ENCODE results near the gene CSAG1. TPM values are rescaled to one million over a fixed set of nuclear protein-coding genes. Genes with fewer than 3 reads are reported as not detected.
"Not testable (repeated sequence)": the region's sequence is repeated elsewhere in the genome, so short reads cannot be mapped to it uniquely, and the experiment has no call there.

CSAG1 gene
- total and polyA plus RNA-seq, 4 donors: not detected

- not testable (repeated sequence) for H3K27ac ChIP-seq (ENCODE audit: low read depth in 1 of 2, low read length in 1 of 2); H3K27me3 ChIP-seq (ENCODE audit: control insufficient read depth in 3 of 3, insufficient read depth in 3 of 3, low read length in 2 of 3); H3K4me3 ChIP-seq; H3K36me3 ChIP-seq (ENCODE audit: control insufficient read depth in 4 of 4, insufficient read depth in 4 of 4, low read length in 4 of 4); H3K9ac ChIP-seq (ENCODE audit: insufficient read depth in 1 of 2, low read length in 2 of 2); H3K9me3 ChIP-seq (ENCODE audit: control insufficient read depth in 4 of 4, insufficient read depth in 3 of 4, low read length in 3 of 4); ATAC-seq (ENCODE audit: insufficient read depth, low FRiP score); H3K4me1 ChIP-seq (ENCODE audit: control insufficient read depth in 5 of 5, insufficient read depth in 5 of 5, low read length in 5 of 5); DNase-seq
- WGBS, 2 donors: no CpG with 5 or more reads among the region's 35 CpGs
Measured at GRCh38 chrX:152753686-152754650, 20.4 kb upstream of the CSAG1 start, which contains the start of gene MAGEA2. MAGEA2 (minus strand) TSS chrX:152753842; CDS start chrX:152751363, 2,479 bp downstream.

DNA sequence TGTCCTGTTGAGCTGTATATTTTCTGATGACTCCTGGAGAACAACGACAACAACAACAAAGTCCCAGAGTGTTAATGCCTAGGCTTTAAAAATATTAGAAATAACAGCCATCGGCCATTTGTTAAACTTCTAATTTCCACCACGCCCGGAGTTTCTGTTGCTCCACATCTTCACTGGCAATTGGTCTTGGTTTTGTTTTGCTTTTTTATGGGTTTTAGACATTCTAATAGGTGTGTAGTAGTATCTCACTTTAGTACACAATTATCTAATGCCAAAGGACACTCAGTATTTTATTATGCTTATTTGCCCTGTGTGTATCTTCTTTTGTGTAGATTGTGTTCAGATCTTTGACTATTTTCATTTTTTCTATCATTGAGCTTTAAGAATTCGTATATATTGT lies 5.0 kb upstream of the CSAG1 start:
- no peaks in the 10 kb centered on the region for H3K36me3 ChIP-seq (ENCODE audit: control insufficient read depth in 4 of 4, insufficient read depth in 4 of 4, low read length in 4 of 4)
- H3K4me1 ChIP-seq (ENCODE audit: control insufficient read depth in 5 of 5, insufficient read depth in 5 of 5, low read length in 5 of 5): no peaks in the 10 kb centered on the region
- DNase-seq (no peak), ATAC-seq (ENCODE audit: insufficient read depth, low FRiP score) (no peak)
- 83 to 98% methylated on average over 5 of the region's 5 CpGs for WGBS, 2 donors
- H3K27ac ChIP-seq (ENCODE audit: low read depth in 1 of 2, low read length in 1 of 2): no peak overlapping the region
- H3K27me3 ChIP-seq (ENCODE audit: control insufficient read depth in 3 of 3, insufficient read depth in 3 of 3, low read length in 2 of 3): no peaks in the 10 kb centered on the region
- H3K9ac ChIP-seq (ENCODE audit: insufficient read depth in 1 of 2, low read length in 2 of 2): no peak overlapping the region
- TF ChIP-seq CTCF (IDR thresholded peaks at IDR 0.05; ENCODE audit: control extremely low read depth, extremely low read depth): no peak
- H3K9me3 ChIP-seq (ENCODE audit: control insufficient read depth in 4 of 4, insufficient read depth in 3 of 4, low read length in 3 of 4): peaks cover 0 to 2% (median 0%) of the 10 kb centered on the region in 4 donors
- H3K4me3 ChIP-seq: no peak overlapping the region

DNA sequence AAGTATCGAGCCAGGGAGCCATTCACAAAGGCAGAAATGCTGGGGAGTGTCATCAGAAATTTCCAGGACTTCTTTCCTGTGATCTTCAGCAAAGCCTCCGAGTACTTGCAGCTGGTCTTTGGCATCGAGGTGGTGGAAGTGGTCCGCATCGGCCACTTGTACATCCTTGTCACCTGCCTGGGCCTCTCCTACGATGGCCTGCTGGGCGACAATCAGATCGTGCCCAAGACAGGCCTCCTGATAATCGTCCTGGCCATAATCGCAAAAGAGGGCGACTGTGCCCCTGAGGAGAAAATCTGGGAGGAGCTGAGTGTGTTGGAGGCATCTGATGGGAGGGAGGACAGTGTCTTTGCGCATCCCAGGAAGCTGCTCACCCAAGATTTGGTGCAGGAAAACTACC lies 3.0 kb upstream of the CSAG1 start:
- ATAC-seq (ENCODE audit: insufficient read depth, low FRiP score); H3K9me3 ChIP-seq (ENCODE audit: control insufficient read depth in 4 of 4, insufficient read depth in 3 of 4, low read length in 3 of 4); H3K4me3 ChIP-seq; H3K27me3 ChIP-seq (ENCODE audit: control insufficient read depth in 3 of 3, insufficient read depth in 3 of 3, low read length in 2 of 3); H3K9ac ChIP-seq (ENCODE audit: insufficient read depth in 1 of 2, low read length in 2 of 2); H3K36me3 ChIP-seq (ENCODE audit: control insufficient read depth in 4 of 4, insufficient read depth in 4 of 4, low read length in 4 of 4); DNase-seq; H3K4me1 ChIP-seq (ENCODE audit: control insufficient read depth in 5 of 5, insufficient read depth in 5 of 5, low read length in 5 of 5); H3K27ac ChIP-seq (ENCODE audit: low read depth in 1 of 2, low read length in 1 of 2): not testable (repeated sequence)
- 80 to 91% methylated on average over 12 of the region's 12 CpGs for WGBS, 2 donors

GRCh38 chrX:152735860-152736511 lies 2.5 kb upstream of the CSAG1 start:
- H3K36me3 ChIP-seq (ENCODE audit: control insufficient read depth in 4 of 4, insufficient read depth in 4 of 4, low read length in 4 of 4): no peaks in the 10 kb centered on the region
- DNase-seq: no peak

More at GRCh38 chrX:152735860-152736511, 2.5 kb upstream of the CSAG1 start:
- no peak for ATAC-seq (ENCODE audit: insufficient read depth, low FRiP score)
- no peak overlapping the region for H3K9ac ChIP-seq (ENCODE audit: insufficient read depth in 1 of 2, low read length in 2 of 2)
- 84 to 89% methylated on average over 12 of the region's 12 CpGs for WGBS, 2 donors
- TF ChIP-seq CTCF (IDR thresholded peaks at IDR 0.05; ENCODE audit: control extremely low read depth, extremely low read depth): no peak
- peaks cover 0 to 3% (median 0%) of the 10 kb centered on the region in 4 donors for H3K9me3 ChIP-seq (ENCODE audit: control insufficient read depth in 4 of 4, insufficient read depth in 3 of 4, low read length in 3 of 4)
- H3K4me1 ChIP-seq (ENCODE audit: control insufficient read depth in 5 of 5, insufficient read depth in 5 of 5, low read length in 5 of 5): no peaks in the 10 kb centered on the region
- H3K27me3 ChIP-seq (ENCODE audit: control insufficient read depth in 3 of 3, insufficient read depth in 3 of 3, low read length in 2 of 3): no peaks in the 10 kb centered on the region
- H3K4me3 ChIP-seq: no peak overlapping the region
- no peak overlapping the region for H3K27ac ChIP-seq (ENCODE audit: low read depth in 1 of 2, low read length in 1 of 2)

Data from lung (tissue), 12 donors.